ENCODE results near the gene UPK1A.
A peak's percentile ranks its signal among the peaks of the same experiment; 100 is the strongest.

UPK1A gene

GRCh38 chr19:35695895-35696422 is 29.6 kb downstream of the UPK1A start:
- DNase-seq (ENCODE audit: low spot score), result no peak
- in situ Hi-C loops (cut with MboI; ENCODE audit: low pct_unique_long_range_greater_than_20kb, low sequenced_read_pairs, unreplicated experiment), result no loop called here
- no peak for TF ChIP-seq CTCF (IDR thresholded peaks at IDR 0.05; ENCODE audit: extremely low read depth, insufficient read depth, missing control alignments)

- no peak for TF ChIP-seq CTCF (IDR thresholded peaks at IDR 0.05; ENCODE audit: extremely low read depth, insufficient read depth, missing control alignments)
- DNase-seq (ENCODE audit: low spot score), result peak; percentile 72
- in situ Hi-C loops (cut with MboI; ENCODE audit: low pct_unique_long_range_greater_than_20kb, low sequenced_read_pairs, unreplicated experiment), result no loop called here
Measured at GRCh38 chr19:35696835-35697234, 30.5 kb downstream of the UPK1A start.

GRCh38 chr19:35702223-35703012 is 36.1 kb downstream of the UPK1A start:
- in situ Hi-C loops (cut with MboI; ENCODE audit: low pct_unique_long_range_greater_than_20kb, low sequenced_read_pairs, unreplicated experiment), result no loop called here
- TF ChIP-seq CTCF (IDR thresholded peaks at IDR 0.05; ENCODE audit: extremely low read depth, insufficient read depth, missing control alignments), result no peak
- peak; percentile 94 for DNase-seq (ENCODE audit: low spot score)

GRCh38 chr19:35703343-35703742 is 37.0 kb downstream of the UPK1A start:
- no peak for DNase-seq (ENCODE audit: low spot score)
- in situ Hi-C loops (cut with MboI; ENCODE audit: low pct_unique_long_range_greater_than_20kb, low sequenced_read_pairs, unreplicated experiment), result no loop called here
- TF ChIP-seq CTCF (IDR thresholded peaks at IDR 0.05; ENCODE audit: extremely low read depth, insufficient read depth, missing control alignments), result no peak

GRCh38 chr19:35704218-35704617 is 37.9 kb downstream of the UPK1A start, which contains the start of gene ZBTB32:
TSS of gene ZBTB32 (plus strand) at chr19:35704558. CDS start at chr19:35714627, 10,069 bp downstream.
- no peak for TF ChIP-seq CTCF (IDR thresholded peaks at IDR 0.05; ENCODE audit: extremely low read depth, insufficient read depth, missing control alignments)
- peak; percentile 39 for DNase-seq (ENCODE audit: low spot score)
- in situ Hi-C loops (cut with MboI; ENCODE audit: low pct_unique_long_range_greater_than_20kb, low sequenced_read_pairs, unreplicated experiment), result no loop called here

- in situ Hi-C loops (cut with MboI; ENCODE audit: low pct_unique_long_range_greater_than_20kb, low sequenced_read_pairs, unreplicated experiment), result no loop called here
- no peak for TF ChIP-seq CTCF (IDR thresholded peaks at IDR 0.05; ENCODE audit: extremely low read depth, insufficient read depth, missing control alignments)
- no peak for DNase-seq (ENCODE audit: low spot score)
Measured at GRCh38 chr19:35708391-35708790, 42.1 kb downstream of the UPK1A start.

Data from GM13977 (cell line).